ENCODE results near the gene ATP2B2. TPM values are rescaled to one million over a fixed set of nuclear protein-coding genes. Genes with fewer than 3 reads are reported as not detected.

The ATP2B2 gene
- total RNA-seq, 3 donors from 2014 or later = 0.09 to 0.70 (median 0.12) TPM

DNA sequence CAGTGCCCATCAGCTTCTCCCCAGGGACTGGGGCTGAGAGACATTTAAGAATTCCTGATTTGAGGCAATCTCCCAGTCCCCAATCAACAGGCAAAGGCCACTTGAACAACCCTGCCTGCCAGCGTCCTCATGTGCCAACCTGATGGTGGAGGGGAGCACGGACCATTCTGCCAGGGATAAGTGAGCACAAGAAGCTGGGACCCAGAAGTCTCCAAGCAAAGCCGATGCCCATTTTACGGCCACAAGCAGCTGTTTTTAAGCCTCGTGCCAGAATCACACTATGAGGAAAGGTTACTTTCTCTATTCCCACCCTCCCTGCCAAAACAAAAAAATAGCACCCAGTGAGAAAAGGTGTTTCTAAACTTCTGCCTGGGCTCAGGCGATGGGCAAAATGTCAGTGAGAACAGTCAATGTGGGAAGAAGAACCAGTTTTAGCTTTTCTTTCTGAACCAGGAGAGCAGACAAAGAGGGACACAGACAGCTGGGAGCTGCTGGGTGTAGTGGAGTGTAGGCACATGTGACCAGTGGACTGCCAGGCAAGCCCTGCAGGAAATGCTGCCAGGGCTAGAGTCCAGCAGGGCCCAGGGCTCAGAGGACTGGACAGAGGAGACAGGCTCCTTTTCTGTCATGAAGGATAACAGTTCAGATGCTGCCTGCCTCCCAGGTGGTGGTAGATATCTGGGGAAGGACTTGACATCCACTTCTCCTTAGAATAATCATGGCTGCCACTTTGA, 57.7 kb downstream of the ATP2B2 start:
- Histone ChIP-seq H3K36me3 (ENCODE audit: low read depth) (no peaks in the 10 kb centered on the region), H3K9me3 (no peaks in the 10 kb centered on the region), H3K4me3 (no peak overlapping the region), H3K4me1 (ENCODE audit: low read depth) (no peaks in the 10 kb centered on the region)
- TF ChIP-seq, protein P1, sequence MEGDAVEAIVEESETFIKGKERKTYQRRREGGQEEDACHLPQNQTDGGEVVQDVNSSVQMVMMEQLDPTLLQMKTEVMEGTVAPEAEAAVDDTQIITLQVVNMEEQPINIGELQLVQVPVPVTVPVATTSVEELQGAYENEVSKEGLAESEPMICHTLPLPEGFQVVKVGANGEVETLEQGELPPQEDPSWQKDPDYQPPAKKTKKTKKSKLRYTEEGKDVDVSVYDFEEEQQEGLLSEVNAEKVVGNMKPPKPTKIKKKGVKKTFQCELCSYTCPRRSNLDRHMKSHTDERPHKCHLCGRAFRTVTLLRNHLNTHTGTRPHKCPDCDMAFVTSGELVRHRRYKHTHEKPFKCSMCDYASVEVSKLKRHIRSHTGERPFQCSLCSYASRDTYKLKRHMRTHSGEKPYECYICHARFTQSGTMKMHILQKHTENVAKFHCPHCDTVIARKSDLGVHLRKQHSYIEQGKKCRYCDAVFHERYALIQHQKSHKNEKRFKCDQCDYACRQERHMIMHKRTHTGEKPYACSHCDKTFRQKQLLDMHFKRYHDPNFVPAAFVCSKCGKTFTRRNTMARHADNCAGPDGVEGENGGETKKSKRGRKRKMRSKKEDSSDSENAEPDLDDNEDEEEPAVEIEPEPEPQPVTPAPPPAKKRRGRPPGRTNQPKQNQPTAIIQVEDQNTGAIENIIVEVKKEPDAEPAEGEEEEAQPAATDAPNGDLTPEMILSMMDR (IDR thresholded peaks at IDR 0.05) = no peak
- no peak for ATAC-seq
- no peak for DNase-seq
- intact Hi-C loops (cut with DNase I, micrococcal nuclease) = no loop called here

DNA sequence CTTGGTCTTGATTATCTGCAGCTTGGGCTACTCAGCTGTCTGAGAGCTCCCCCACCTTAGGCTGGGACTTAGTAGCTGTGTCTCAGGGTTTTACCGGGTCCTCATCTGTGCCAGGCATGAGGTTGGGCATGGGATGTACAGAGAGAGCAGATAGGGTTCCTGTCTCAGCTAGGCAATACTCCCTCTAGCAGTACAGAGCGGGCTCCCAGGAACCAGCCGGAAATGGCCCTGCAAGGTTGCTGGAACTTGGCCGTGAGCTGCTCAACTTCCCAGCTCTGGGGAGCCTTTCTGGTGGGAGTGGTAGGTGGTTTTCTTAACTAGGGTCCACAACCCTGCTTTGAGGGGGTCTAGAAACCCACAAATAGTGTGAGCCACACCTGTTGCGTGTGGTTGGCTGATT, 58.3 kb downstream of the ATP2B2 start:
- no peaks in the 10 kb centered on the region for H3K4me1 ChIP-seq (ENCODE audit: low read depth)
- no peak overlapping the region for H3K4me3 ChIP-seq
- no peak for ATAC-seq
- no peaks in the 10 kb centered on the region for H3K9me3 ChIP-seq
- intact Hi-C loops (cut with DNase I, micrococcal nuclease) = no loop called here
- DNase-seq = no peak
- no peaks in the 10 kb centered on the region for H3K36me3 ChIP-seq (ENCODE audit: low read depth)
- TF ChIP-seq, protein P1 (IDR thresholded peaks at IDR 0.05) = no peak

- H3K4me1 ChIP-seq (ENCODE audit: low read depth) = no peaks in the 10 kb centered on the region
- no peaks in the 10 kb centered on the region for H3K36me3 ChIP-seq (ENCODE audit: low read depth)
- no peak overlapping the region for H3K4me3 ChIP-seq
- DNase-seq (no peak), ATAC-seq (no peak)
- TF ChIP-seq, protein P1 (IDR thresholded peaks at IDR 0.05) = no peak
- H3K9me3 ChIP-seq = no peaks in the 10 kb centered on the region
- intact Hi-C loops (cut with DNase I, micrococcal nuclease) = no loop called here
Observed at GRCh38 chr3:10445561-10446175, 59.7 kb downstream of the ATP2B2 start.

DNA sequence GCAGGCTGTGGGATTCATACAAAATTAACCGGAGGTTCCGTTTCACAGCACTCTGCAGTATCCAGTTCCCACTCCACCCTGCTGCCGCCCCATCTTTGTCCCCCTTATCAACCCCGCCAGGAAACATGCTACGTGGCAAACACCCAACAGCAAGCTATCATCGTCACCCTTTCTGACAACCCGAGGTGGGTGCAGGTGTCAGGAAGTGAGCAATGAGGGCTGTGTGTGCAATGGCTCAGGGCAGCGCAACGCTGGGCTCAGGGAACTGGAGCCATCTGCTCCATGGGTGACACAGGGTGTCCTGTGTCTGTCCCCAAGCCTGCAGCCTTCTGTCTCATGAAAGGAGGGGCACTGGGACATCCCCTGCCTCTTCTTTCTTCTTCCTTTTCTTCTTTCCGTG, 60.9 kb downstream of the ATP2B2 start:
- no peaks in the 10 kb centered on the region for H3K36me3 ChIP-seq (ENCODE audit: low read depth)
- intact Hi-C loops (cut with DNase I, micrococcal nuclease) = no loop called here
- no peaks in the 10 kb centered on the region for H3K9me3 ChIP-seq
- TF ChIP-seq, protein P1 (IDR thresholded peaks at IDR 0.05) = no peak
- no peak overlapping the region for H3K4me3 ChIP-seq
- ATAC-seq (no peak), DNase-seq (no peak)
- H3K4me1 ChIP-seq (ENCODE audit: low read depth) = no peaks in the 10 kb centered on the region

DNA sequence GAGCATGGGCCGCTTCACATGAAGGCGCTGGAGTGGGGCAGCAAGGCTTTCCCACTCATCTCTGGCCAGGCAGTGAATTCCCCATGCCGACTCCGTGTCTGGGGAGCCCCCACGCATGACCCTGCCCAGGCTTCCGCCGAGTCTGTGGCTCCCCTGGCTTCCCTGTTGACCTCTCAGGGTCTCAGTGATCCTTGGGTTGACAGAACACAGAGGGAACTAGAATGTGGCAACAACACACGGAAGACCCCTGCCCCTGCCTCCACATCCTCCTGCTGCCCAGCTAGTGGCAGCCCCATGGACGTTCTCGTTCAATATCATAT, 61.3 kb downstream of the ATP2B2 start:
- H3K36me3 ChIP-seq (ENCODE audit: low read depth) = no peaks in the 10 kb centered on the region
- no peak overlapping the region for H3K4me3 ChIP-seq
- no peaks in the 10 kb centered on the region for H3K4me1 ChIP-seq (ENCODE audit: low read depth)
- no peak for ATAC-seq
- intact Hi-C loops (cut with DNase I, micrococcal nuclease) = no loop called here
- TF ChIP-seq, protein P1 (IDR thresholded peaks at IDR 0.05) = no peak
- H3K9me3 ChIP-seq = no peaks in the 10 kb centered on the region
- no peak for DNase-seq
